NCI-H2171 treated with DMSO at 0.1 percent for 48 hours (cell line): ENCODE results near the gene TCERG1L.
A peak's percentile ranks its signal among the peaks of the same experiment; 100 is the strongest.
"Not testable (repeated sequence)": the region's sequence is repeated elsewhere in the genome, so short reads cannot be mapped to it uniquely, and the experiment has no call there.

Experiments used
- DNase-seq: peaks from one replicate; lab custom pipeline; 2025; lab: John Stamatoyannopoulos, UW

TCERG1L gene

GRCh38 chr10:131248376-131249165 is 63.0 kb downstream of the TCERG1L start:
- no peak for DNase-seq

GRCh38 chr10:131247873-131248272 is 63.6 kb downstream of the TCERG1L start:
- no peak for DNase-seq

- DNase-seq, result no peak
Observed at GRCh38 chr10:131246775-131247174, 64.7 kb downstream of the TCERG1L start.

GRCh38 chr10:131246089-131246488 is 65.4 kb downstream of the TCERG1L start:
- no peak for DNase-seq

- DNase-seq, result no peak
Observed at GRCh38 chr10:131245475-131246059, 66.0 kb downstream of the TCERG1L start.

GRCh38 chr10:131244836-131245235 is 66.7 kb downstream of the TCERG1L start:
- DNase-seq, result no peak

- DNase-seq, result no peak
Observed at GRCh38 chr10:131243076-131243475, 68.4 kb downstream of the TCERG1L start.

GRCh38 chr10:131242007-131242406 is 69.5 kb downstream of the TCERG1L start:
- no peak for DNase-seq

GRCh38 chr10:131240691-131241090 is 70.8 kb downstream of the TCERG1L start:
- no peak for DNase-seq

- DNase-seq, result no peak
Observed at GRCh38 chr10:131239926-131240325, 71.6 kb downstream of the TCERG1L start.

GRCh38 chr10:131239450-131239849 is 72.1 kb downstream of the TCERG1L start:
- no peak for DNase-seq

- DNase-seq, result peak; percentile 36
Observed at GRCh38 chr10:131238669-131239280, 72.7 kb downstream of the TCERG1L start.

- DNase-seq, result no peak
Observed at GRCh38 chr10:131237991-131238651, 73.4 kb downstream of the TCERG1L start.

- not testable (repeated sequence) for DNase-seq
Observed at GRCh38 chr10:131234606-131235005, 76.9 kb downstream of the TCERG1L start.

- peak; percentile 22 for DNase-seq
Observed at GRCh38 chr10:131233611-131234258, 77.8 kb downstream of the TCERG1L start.

- DNase-seq, result peak; percentile 30
Observed at GRCh38 chr10:131231965-131232541, 79.5 kb downstream of the TCERG1L start.

GRCh38 chr10:131231323-131231964 is 80.1 kb downstream of the TCERG1L start:
- no peak for DNase-seq

GRCh38 chr10:131230641-131231322 is 80.7 kb downstream of the TCERG1L start:
- peak; percentile 11 for DNase-seq

- DNase-seq, result no peak
Observed at GRCh38 chr10:131230166-131230565, 81.4 kb downstream of the TCERG1L start.

- no peak for DNase-seq
Observed at GRCh38 chr10:131227163-131227740, 84.3 kb downstream of the TCERG1L start.
